Spinal cord (tissue), 10 donors: ENCODE measurements around the gene HGS. TPM values are rescaled to one million over a fixed set of nuclear protein-coding genes. Genes with fewer than 3 reads are reported as not detected.

ENCODE experiments used
- DNase-seq, 6 donors: peaks; one replicate each; pipeline versions ENCODE4 v3.0.0 to v3.0.0-alpha.2; 2013 to 2015; ENCODE audit warnings: low spot score in 6 of 6, low read depth in 4 of 6
- H3K27ac ChIP-seq: one replicate; pipeline ENCODE4 v1.5.1; 2013; ENCODE audit warnings: low read depth, low read length, control low read depth
- H3K27me3 ChIP-seq: one replicate; pipeline ENCODE4 v1.6.1; 2013; ENCODE audit warnings: low read length; ENCODE audit not compliant: control insufficient read depth, insufficient read depth
- H3K36me3 ChIP-seq: one replicate; pipeline ENCODE4 v1.6.1; 2013; ENCODE audit warnings: low read length; ENCODE audit not compliant: control insufficient read depth, insufficient read depth
- H3K4me1 ChIP-seq: one replicate; pipeline ENCODE4 v1.6.1; 2013; ENCODE audit warnings: low read length; ENCODE audit not compliant: control insufficient read depth, insufficient read depth
- H3K4me3 ChIP-seq: one replicate; pipeline ENCODE4 v1.5.1; 2013; ENCODE audit warnings: low read depth, low read length, control low read depth
- H3K9me3 ChIP-seq: one replicate; pipeline ENCODE4 v1.6.1; 2013; ENCODE audit warnings: low read length; ENCODE audit not compliant: control insufficient read depth, insufficient read depth
- WGBS: methylation state at CpG from one replicate; pipeline ENCODE4 v1.1.5; 2013; ENCODE audit warnings: missing lambda C conversion rate; ENCODE audit not compliant: insufficient coverage; 5-methylcytosine and 5-hydroxymethylcytosine counted together
- polyA plus RNA-seq, 2 donors: library from polyadenylated mRNA; unstranded; fragments of 120-200 nt; gene quantifications; one replicate each; pipeline ENCODE4 v1.2.1, GENCODE V29; 2013; ENCODE audit not compliant: insufficient read length in 2 of 2
- total RNA-seq, 2 donors: library from RNA; depleted of rRNA in 1 of 2; stranded (reverse); fragments of 120-200 nt in 1 of 2; fragments of >200 nt in 1 of 2; gene quantifications; one replicate each; pipeline versions ENCODE4 v1.2.3 to v1.2.4, GENCODE V29; 2013 to 2014
- donor health status: healthy.

Gene HGS
- total and polyA plus RNA-seq, 4 donors = 37.9 to 128 (median 87.1) TPM

DNA sequence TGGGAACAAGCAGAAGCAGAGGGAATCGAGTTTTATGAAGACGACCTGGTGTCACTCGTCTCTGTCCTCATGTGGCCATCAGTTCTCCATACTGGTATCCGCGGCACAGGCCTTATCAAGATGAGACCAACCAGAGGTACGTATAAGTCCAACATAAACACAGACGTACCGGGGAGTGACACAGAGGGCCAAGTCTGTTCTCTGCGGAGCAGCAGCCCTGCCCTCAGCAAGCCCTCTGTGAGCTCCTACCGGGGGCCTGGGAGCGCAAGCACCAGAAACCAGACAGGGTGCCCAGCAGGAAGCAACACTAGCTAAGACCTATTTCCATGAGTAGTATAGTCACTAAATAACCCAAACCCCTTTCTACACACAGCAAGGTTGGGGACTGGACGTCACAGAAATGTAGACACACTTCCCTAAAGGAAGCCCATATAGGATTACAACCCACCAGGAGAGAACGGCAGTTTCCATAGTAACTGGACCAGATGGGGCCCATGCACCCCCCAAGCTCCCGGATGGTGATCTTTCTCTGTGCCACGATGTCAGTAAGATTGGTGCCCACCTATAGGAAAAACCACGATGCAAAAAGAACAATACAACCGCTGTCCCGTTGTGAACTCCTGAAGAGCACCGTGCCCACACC is 1.1 kb upstream of the HGS start:
- no peaks in the 10 kb centered on the region for H3K9me3 ChIP-seq
- 40% methylated on average over 16 of the region's 19 CpGs for WGBS
- H3K4me1 ChIP-seq = peaks cover 37% of the 10 kb centered on the region
- H3K36me3 ChIP-seq = peaks cover 61% of the 10 kb centered on the region
- peak in 1 of 6 donors; percentile 20 for DNase-seq
- H3K27me3 ChIP-seq = no peaks in the 10 kb centered on the region
- H3K4me3 ChIP-seq = peak overlapping the region; percentile 97
- no peak overlapping the region for H3K27ac ChIP-seq

DNA sequence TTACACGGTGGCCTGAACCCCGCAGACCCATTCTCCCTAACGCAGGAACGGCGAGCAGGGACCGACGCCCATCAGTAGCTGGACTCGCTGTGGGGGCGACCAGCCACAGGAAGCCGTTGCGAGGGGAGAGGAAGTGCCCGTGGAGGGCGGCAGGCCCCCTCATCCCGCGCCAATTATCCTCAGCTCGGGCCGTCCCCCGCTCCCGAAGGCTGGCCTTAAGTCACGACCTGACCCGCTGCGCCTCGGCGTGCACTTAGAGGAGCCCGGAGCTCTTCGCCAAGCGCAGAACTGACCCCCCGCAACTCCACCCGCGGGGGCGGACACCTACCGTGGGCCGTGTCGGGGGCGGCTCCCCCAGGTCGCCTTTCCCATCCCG is 615 bp upstream of the HGS start:
- Histone ChIP-seq H3K27me3 (no peaks in the 10 kb centered on the region), H3K36me3 (peaks cover 66% of the 10 kb centered on the region), H3K9me3 (no peaks in the 10 kb centered on the region), H3K4me3 (peak overlapping the region; percentile 97), H3K4me1 (peaks cover 37% of the 10 kb centered on the region), H3K27ac (peak overlapping the region; percentile 67)
- DNase-seq = no peak
- under 1% methylated on average over 37 of the region's 37 CpGs for WGBS

DNA sequence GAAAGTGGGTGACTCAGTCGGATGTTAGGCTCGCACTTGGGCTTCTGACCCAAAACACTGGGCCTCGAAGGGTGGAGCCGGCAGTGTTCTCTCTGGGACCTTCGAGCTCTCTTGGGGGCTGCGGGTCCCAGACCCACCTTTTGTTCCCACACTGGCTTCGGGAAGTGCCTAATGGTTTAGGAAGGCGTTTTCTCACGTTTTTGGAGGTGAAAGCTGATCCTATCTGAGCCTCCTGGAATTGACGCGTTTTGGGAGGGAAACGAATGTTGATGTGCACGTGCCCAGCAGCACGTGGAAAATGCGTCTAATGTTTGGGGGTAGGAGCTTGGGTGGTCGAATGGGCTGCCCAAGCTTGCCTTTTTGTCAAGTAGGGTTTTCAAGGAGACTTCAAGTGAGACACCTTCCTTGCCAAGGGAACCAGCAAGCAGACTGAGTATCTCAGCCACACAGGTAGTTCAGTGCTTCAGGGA is 666 bp downstream of the HGS start:
- DNase-seq = no peak
- Histone ChIP-seq H3K4me3 (peak overlapping the region; percentile 97), H3K9me3 (no peaks in the 10 kb centered on the region), H3K4me1 (peaks cover 37% of the 10 kb centered on the region), H3K27me3 (no peaks in the 10 kb centered on the region), H3K36me3 (peaks cover 72% of the 10 kb centered on the region), H3K27ac (no peak overlapping the region)
- WGBS = 8% methylated on average over 16 of the region's 16 CpGs

DNA sequence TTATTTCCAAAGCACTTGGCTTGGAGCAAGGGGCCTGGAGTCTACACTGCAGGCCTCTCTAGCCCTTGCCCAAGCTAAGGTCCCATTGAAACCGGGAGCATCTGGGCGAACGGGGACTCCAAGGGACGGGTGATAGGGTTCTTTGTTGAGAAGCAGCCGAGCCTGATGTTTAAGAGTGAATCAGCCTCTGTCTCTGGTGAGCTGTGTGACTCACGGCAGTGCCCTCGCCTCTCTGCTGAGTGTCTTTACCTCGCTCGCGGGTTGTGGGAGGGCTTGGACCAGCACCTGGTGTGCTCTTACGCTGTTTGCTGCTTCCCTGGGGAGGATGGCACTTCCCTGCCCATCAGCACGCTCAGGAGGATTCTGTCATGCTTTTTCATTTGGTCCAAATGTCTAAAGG is 1.3 kb downstream of the HGS start:
- peaks cover 37% of the 10 kb centered on the region for H3K4me1 ChIP-seq
- H3K27me3 ChIP-seq = no peaks in the 10 kb centered on the region
- no peaks in the 10 kb centered on the region for H3K9me3 ChIP-seq
- no peak overlapping the region for H3K27ac ChIP-seq
- 74% methylated on average over 12 of the region's 12 CpGs for WGBS
- H3K4me3 ChIP-seq = no peak overlapping the region
- peaks cover 72% of the 10 kb centered on the region for H3K36me3 ChIP-seq
- no peak for DNase-seq

DNA sequence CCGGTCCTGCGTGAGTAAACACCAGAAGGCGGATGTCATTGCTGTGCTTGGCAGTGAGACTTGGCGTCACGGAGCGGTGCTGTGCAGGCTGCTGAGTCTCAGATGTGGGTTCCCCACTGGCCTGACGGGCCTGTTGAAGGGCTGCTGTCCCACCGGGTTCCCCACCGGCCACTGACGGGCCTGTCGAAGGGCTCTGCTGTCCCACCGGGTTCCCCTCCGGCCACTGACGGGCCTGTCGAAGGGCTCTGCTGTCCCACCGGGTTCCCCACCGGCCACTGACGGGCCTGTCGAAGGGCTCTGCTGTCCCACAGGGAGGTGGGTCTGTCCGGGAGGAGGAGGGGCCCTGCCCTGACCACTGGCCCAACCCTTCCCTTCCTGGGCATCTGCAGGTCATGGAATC is 2.8 kb downstream of the HGS start:
- peaks cover 72% of the 10 kb centered on the region for H3K36me3 ChIP-seq

DNA sequence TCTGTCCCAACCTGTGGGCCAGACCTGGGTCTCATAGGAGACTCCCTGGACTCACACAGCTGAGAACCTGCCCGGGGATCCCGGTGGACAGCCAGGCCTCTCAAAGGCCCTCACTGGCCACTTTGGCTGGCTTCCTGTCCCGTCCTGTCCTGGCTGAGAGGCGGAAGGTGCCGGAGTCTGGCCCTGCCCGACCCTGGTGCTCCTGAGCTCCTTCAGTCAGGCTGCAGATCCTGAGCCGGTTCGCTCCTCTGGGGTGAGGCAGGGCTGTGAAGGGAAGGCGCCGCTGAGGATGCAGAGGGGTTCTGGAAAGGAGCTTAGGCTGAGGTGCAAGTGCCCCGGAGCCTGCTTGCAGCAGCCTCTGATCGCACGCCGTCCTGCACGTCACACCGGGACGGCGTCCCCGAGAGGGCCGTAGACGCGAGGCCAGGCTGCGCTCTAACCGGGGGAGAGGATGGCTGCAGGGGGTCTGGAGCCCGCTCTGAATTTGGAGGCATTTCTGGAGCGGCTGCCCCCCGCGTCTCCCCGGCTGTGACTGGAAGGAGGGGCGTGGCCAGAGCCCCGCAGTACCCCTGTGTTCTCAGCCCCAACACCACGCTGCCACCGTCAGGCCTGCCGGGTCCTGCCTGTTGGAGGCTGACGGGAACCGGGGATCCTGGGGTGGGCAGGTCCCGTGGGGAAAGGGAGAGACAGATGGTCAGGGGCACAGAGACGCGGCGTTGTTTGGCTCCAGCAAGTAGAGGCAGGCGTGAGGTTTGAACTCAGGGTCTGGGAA is 4.1 kb downstream of the HGS start:
- Histone ChIP-seq H3K4me3 (no peak overlapping the region), H3K27me3 (no peaks in the 10 kb centered on the region), H3K27ac (no peak overlapping the region), H3K4me1 (peaks cover 20% of the 10 kb centered on the region), H3K36me3 (peaks cover 80% of the 10 kb centered on the region), H3K9me3 (no peaks in the 10 kb centered on the region)
- DNase-seq = no peak
- 93% methylated on average over 41 of the region's 41 CpGs for WGBS

More for the DNA sequence above, 2.8 kb downstream of the HGS start:
- H3K4me3 ChIP-seq = no peak overlapping the region
- H3K27ac ChIP-seq = no peak overlapping the region
- 95% methylated on average over 20 of the region's 20 CpGs for WGBS
- H3K9me3 ChIP-seq = no peaks in the 10 kb centered on the region
- DNase-seq = no peak
- H3K27me3 ChIP-seq = no peaks in the 10 kb centered on the region
- peaks cover 34% of the 10 kb centered on the region for H3K4me1 ChIP-seq

DNA sequence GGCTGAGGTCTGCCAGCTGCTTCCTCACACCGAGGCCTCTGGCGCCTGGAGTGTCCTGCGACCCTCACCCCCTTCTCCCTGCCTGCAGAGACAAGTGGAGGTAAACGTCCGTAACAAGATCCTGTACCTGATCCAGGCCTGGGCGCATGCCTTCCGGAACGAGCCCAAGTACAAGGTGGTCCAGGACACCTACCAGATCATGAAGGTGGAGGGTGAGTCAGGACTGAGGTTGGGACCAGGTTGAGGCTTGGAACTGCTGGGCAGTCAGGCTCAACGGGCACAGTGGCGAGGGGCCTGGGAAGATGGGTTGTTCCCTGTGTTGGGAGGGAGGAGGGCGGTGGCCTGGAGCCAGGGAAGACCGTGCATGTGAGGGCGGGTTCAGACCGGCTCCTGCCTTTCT is 4.8 kb downstream of the HGS start:
- peaks cover 18% of the 10 kb centered on the region for H3K4me1 ChIP-seq
- H3K27me3 ChIP-seq = no peaks in the 10 kb centered on the region
- 95% methylated on average over 14 of the region's 14 CpGs for WGBS

DNA sequence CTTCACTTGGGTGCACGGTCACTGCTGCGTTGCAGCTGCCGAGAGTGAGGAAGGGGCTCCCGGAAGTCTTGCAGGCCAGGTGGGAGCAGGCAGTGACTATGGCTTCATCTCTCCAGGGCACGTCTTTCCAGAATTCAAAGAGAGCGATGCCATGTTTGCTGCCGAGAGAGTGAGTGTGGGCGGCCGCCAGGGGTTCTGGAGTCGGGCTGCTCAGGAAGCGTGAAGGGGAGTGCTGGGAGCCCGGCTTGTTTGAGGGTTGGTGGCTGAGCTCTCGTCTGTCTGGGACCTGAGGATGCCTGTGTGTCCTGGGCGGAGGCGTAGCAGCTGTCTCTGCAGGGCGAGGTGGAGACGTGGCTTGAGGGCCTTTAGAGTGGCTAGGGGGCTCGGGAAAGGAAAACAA is 6.3 kb downstream of the HGS start:
- Histone ChIP-seq H3K9me3 (no peaks in the 10 kb centered on the region), H3K36me3 (peaks cover 100% of the 10 kb centered on the region), H3K4me3 (no peak overlapping the region), H3K27me3 (no peaks in the 10 kb centered on the region), H3K27ac (no peak overlapping the region), H3K4me1 (peaks cover 9% of the 10 kb centered on the region)
- no peak for DNase-seq
- WGBS = 92% methylated on average over 18 of the region's 18 CpGs

More for the DNA sequence above, 4.8 kb downstream of the HGS start:
- no peak overlapping the region for H3K27ac ChIP-seq
- H3K36me3 ChIP-seq = peaks cover 86% of the 10 kb centered on the region
- H3K4me3 ChIP-seq = no peak overlapping the region
- H3K9me3 ChIP-seq = no peaks in the 10 kb centered on the region
- DNase-seq = no peak

DNA sequence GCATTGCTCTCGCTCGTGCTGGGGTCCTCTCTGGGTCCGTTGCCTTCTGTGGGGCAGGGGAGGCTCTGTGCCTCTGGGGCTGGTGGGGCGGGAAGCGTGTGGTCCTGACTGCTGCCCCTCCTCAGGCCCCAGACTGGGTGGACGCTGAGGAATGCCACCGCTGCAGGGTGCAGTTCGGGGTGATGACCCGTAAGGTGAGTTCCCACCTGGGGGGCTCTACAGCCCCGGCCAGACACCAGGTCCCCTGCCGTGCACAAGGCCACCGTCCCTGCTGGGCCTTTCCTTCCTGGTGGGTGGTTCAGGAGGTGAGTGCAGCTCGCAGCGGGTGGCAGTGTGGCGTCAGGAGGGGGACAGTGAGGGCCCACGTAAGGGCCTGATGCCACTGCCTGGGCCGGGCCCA is 6.7 kb downstream of the HGS start:
- peaks cover 4% of the 10 kb centered on the region for H3K4me1 ChIP-seq
- peaks cover 100% of the 10 kb centered on the region for H3K36me3 ChIP-seq
- DNase-seq = no peak
- H3K9me3 ChIP-seq = no peaks in the 10 kb centered on the region
- 86% methylated on average over 14 of the region's 17 CpGs for WGBS
- H3K27ac ChIP-seq = no peak overlapping the region
- no peak overlapping the region for H3K4me3 ChIP-seq
- H3K27me3 ChIP-seq = no peaks in the 10 kb centered on the region

DNA sequence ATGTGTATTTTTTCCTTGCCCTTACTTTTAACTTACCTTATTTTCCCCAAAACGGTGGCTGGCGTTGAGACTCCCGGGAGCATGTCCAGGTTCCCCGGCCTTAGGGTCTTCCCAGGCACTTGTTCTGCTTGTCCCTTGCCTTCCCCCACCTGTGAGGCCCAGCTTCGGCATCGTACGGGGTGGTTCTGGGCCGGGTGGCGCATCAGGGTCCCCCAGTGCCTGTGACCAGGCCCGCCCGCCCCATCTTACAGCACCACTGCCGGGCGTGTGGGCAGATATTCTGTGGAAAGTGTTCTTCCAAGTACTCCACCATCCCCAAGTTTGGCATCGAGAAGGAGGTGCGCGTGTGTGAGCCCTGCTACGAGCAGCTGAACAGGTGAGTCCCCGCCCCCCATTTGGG is 7.4 kb downstream of the HGS start:
- WGBS = 96% methylated on average over 13 of the region's 18 CpGs
- Histone ChIP-seq H3K4me3 (no peak overlapping the region), H3K27me3 (no peaks in the 10 kb centered on the region), H3K4me1 (no peaks in the 10 kb centered on the region), H3K36me3 (peaks cover 100% of the 10 kb centered on the region), H3K9me3 (no peaks in the 10 kb centered on the region), H3K27ac (no peak overlapping the region)
- no peak for DNase-seq
